PFSK-1 (cell line): ENCODE measurements around the gene TGM2.

Experiments
- FOXP2 ChIP-seq: optimal IDR thresholded peaks from 2 replicates; pipeline ENCODE3; 2011; ENCODE audit warnings: borderline replicate concordance, control low read depth, inconsistent platforms; ENCODE audit not compliant: insufficient read depth; ENCODE audit errors: extremely low read length, extremely low read depth
- POLR2AphosphoS5 ChIP-seq: IDR thresholded peaks from 2 replicates; pipeline ENCODE4 v1.6.1; 2012; ENCODE audit warnings: low read depth, mild to moderate bottlenecking, control low read depth, low read length, moderate library complexity
- SIN3A ChIP-seq: IDR thresholded peaks from 2 replicates; pipeline ENCODE4 v1.6.1; 2012; ENCODE audit warnings: mild to moderate bottlenecking, low read length, moderate library complexity, borderline replicate concordance; ENCODE audit not compliant: insufficient read depth
- TAF1 ChIP-seq: IDR thresholded peaks from 2 replicates; pipeline ENCODE4 v1.6.1; 2012; ENCODE audit warnings: low read length, control low read depth, borderline replicate concordance; ENCODE audit not compliant: insufficient read depth
- TF ChIP-seq, protein P1 (sequence below), 2 experiments: IDR thresholded peaks; 2 replicates each; pipeline versions ENCODE4 v1.6.1 to v1.8.0; 2011 to 2012; ENCODE audit warnings: low read depth in 2 of 2, low read length in 2 of 2, control low read depth in 1 of 2, inconsistent platforms in 1 of 2, mild to moderate bottlenecking in 1 of 2, moderate library complexity in 1 of 2; ENCODE audit not compliant: insufficient read depth in 1 of 2

TGM2 gene

DNA sequence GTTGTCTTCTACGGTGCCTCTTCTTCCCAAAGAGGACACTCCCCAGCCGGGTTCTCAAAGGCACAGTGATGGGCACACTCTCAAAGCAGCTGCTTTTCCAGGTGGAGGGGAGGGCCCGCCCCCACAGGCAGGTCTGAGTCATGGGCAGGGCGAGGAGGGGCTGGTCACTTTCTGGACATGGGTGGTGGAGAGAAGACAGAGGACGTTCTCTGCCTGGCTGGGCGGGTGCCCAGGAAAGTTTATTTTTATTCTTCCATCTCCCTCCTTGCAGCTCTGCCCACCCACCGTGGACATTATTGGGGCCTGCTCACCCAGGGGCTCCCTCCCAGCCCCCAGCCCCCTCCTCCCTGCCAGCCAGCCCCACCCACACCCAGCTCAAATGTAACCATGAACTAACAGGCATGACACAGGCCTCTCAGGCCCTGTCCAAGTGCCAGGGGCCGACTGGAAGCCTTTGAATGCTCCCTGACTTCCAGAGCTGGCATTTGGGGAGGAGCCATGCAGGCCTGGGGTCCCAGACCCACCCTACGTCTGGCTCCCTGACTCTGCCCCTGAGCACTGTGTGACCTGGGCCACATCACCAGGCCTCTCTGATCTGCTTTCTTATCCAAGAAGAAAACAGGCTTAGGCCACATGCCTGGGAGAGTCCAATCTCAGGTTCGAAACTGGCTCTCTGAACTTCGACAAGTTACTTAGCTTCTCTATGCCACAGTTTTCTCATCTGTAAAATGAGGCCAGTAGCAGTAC lies 8.0 kb downstream of the TGM2 start:
- TF ChIP-seq TAF1 (no peak), SIN3A (no peak), POLR2AphosphoS5 (no peak), FOXP2 (no peak)
- TF ChIP-seq, protein P1, sequence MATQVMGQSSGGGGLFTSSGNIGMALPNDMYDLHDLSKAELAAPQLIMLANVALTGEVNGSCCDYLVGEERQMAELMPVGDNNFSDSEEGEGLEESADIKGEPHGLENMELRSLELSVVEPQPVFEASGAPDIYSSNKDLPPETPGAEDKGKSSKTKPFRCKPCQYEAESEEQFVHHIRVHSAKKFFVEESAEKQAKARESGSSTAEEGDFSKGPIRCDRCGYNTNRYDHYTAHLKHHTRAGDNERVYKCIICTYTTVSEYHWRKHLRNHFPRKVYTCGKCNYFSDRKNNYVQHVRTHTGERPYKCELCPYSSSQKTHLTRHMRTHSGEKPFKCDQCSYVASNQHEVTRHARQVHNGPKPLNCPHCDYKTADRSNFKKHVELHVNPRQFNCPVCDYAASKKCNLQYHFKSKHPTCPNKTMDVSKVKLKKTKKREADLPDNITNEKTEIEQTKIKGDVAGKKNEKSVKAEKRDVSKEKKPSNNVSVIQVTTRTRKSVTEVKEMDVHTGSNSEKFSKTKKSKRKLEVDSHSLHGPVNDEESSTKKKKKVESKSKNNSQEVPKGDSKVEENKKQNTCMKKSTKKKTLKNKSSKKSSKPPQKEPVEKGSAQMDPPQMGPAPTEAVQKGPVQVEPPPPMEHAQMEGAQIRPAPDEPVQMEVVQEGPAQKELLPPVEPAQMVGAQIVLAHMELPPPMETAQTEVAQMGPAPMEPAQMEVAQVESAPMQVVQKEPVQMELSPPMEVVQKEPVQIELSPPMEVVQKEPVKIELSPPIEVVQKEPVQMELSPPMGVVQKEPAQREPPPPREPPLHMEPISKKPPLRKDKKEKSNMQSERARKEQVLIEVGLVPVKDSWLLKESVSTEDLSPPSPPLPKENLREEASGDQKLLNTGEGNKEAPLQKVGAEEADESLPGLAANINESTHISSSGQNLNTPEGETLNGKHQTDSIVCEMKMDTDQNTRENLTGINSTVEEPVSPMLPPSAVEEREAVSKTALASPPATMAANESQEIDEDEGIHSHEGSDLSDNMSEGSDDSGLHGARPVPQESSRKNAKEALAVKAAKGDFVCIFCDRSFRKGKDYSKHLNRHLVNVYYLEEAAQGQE (IDR thresholded peaks at IDR 0.05; ENCODE audit: insufficient read depth in 1 of 2, low read depth in 2 of 2, low read length in 2 of 2), result no peak

DNA sequence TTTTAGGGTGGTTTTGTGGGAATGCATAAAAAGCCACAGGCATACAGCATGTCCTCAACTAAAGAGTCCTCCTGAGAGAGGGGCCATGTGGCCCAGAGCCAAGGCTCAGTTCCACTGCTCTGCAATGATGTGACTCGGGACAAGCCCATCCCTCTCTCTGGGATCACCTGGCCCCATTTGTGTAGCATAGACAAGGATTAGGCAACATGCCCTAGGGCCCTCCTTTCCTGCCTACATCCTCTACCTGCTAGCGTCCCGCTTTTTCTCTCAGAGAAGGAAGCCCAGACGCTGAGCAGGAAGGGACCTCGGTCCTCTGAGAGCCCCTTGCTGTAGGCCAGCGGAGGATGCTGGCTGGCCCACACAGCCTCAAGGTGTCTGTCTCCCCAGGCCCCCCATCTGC lies 8.8 kb downstream of the TGM2 start:
- TF ChIP-seq TAF1 (no peak), FOXP2 (no peak), POLR2AphosphoS5 (no peak), SIN3A (no peak)
- TF ChIP-seq, protein P1 (IDR thresholded peaks at IDR 0.05; ENCODE audit: insufficient read depth in 1 of 2, low read depth in 2 of 2, low read length in 2 of 2), result no peak

- TF ChIP-seq POLR2AphosphoS5 (no peak), SIN3A (no peak), FOXP2 (no peak), TAF1 (no peak)
- TF ChIP-seq, protein P1 (IDR thresholded peaks at IDR 0.05; ENCODE audit: insufficient read depth in 1 of 2, low read depth in 2 of 2, low read length in 2 of 2), result no peak
These were observed 9.3 kb downstream of the TGM2 start for GRCh38 chr20:38155811-38156210.

- TF ChIP-seq, protein P1 (IDR thresholded peaks at IDR 0.05; ENCODE audit: insufficient read depth in 1 of 2, low read depth in 2 of 2, low read length in 2 of 2), result no peak
- TF ChIP-seq TAF1 (no peak), POLR2AphosphoS5 (no peak), FOXP2 (no peak), SIN3A (no peak)
These were observed 11.7 kb downstream of the TGM2 start for GRCh38 chr20:38153401-38153800.

DNA sequence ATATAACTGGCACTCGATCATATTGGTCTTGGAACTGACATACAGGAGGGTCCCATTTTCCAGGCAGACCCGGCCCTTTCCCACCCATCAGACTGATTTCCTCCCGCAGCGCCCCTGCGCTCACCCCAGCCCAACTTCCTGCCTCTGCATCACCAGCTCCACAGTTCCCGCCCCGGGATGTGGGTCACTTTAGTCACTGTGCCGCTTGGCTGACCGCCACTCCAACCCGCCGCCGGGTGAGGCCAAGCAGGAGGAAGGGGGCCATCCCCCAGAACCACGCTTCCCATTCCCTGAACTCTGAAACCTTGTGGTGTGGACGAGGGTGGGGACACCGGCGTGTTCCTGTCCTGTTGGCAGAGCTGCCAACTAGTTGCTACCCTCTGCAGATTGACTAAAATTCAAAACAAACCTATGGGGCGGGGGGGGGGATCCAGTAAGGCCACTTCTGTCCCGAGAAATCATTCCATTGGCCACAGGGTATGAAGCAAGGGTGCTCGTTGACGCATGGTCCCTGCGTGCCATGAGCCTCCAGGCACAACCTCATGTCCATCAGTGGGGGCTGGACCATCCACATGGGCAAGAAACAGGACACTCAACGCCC lies 12.3 kb downstream of the TGM2 start:
- TF ChIP-seq POLR2AphosphoS5 (no peak), TAF1 (0 out of 2 replicates have a peak, but pooled peaks have one; percentile 2), FOXP2 (peak; percentile 82)
